ENCODE results near the gene NKRF. TPM values are rescaled to one million over a fixed set of nuclear protein-coding genes. Genes with fewer than 3 reads are reported as not detected.

NKRF gene
- total and polyA plus RNA-seq, 7 donors = 3.6 to 8.1 (median 6.0) TPM

GRCh38 chrX:119573840-119574393 is 32.3 kb downstream of the NKRF start:
- ATAC-seq (peak; percentile 23 to 52 (median 38)), DNase-seq (peak; percentile 23 to 53)
- H3K27ac ChIP-seq = peak overlapping the region; percentile 91
- H3K4me1 ChIP-seq = peaks cover 7% of the 10 kb centered on the region
- TF ChIP-seq CTCF (IDR thresholded peaks at IDR 0.05) = no peak
- peaks cover 0 to 6% of the 10 kb centered on the region in 2 donors for H3K36me3 ChIP-seq (ENCODE audit: insufficient read depth in 1 of 2, low read depth in 1 of 2)
- no peaks in the 10 kb centered on the region for H3K9me3 ChIP-seq
- H3K4me3 ChIP-seq = peak overlapping the region; percentile 81
- 0 to 30% (median 0%) methylated on average over 30 of the region's 30 CpGs for WGBS, 3 donors
- intact Hi-C loops (cut with DNase I) = loop anchor here in 1 of 2 donors (5.0 kb wide), 1 partner anchor 57 kb away; no protein-coding TSS in a partner anchor
- peaks cover 0 to 4% (median 0%) of the 10 kb centered on the region in 3 donors for H3K27me3 ChIP-seq (ENCODE audit: insufficient read depth in 3 of 3, low read length in 2 of 3)

GRCh38 chrX:119573222-119573621 is 33.0 kb downstream of the NKRF start:
- DNase-seq = no peak

GRCh38 chrX:119570351-119570835 is 35.8 kb downstream of the NKRF start:
- intact Hi-C loops (cut with DNase I) = loop anchor here in 1 of 2 donors (5.0 kb wide), 1 partner anchor 53 kb away; no protein-coding TSS in a partner anchor
- ATAC-seq = no peak

More at GRCh38 chrX:119573222-119573621, 33.0 kb downstream of the NKRF start:
- 36 to 65% (median 56%) methylated on average over 3 of the region's 3 CpGs for WGBS, 3 donors
- Histone ChIP-seq H3K36me3 (ENCODE audit: insufficient read depth in 1 of 2, low read depth in 1 of 2) (peaks cover 0 to 6% of the 10 kb centered on the region in 2 donors), H3K9me3 (no peaks in the 10 kb centered on the region), H3K4me1 (peaks cover 7% of the 10 kb centered on the region), H3K27ac (peak overlapping the region; percentile 91), H3K27me3 (ENCODE audit: insufficient read depth in 3 of 3, low read length in 2 of 3) (peaks cover 0 to 4% (median 0%) of the 10 kb centered on the region in 3 donors), H3K4me3 (peak overlapping the region; percentile 81)
- intact Hi-C loops (cut with DNase I) = loop anchor here in 1 of 2 donors (5.0 kb wide), 1 partner anchor 56 kb away; no protein-coding TSS in a partner anchor
- TF ChIP-seq CTCF (IDR thresholded peaks at IDR 0.05) = no peak
- ATAC-seq = no peak

GRCh38 chrX:119565107-119565663 is 41.0 kb downstream of the NKRF start, which contains the start of gene STEEP1:
Gene STEEP1, minus strand, starts transcription at chrX:119565409. Its CDS starts 54 bp downstream, at chrX:119565355.
- Histone ChIP-seq H3K27ac (peak within 1 kb of the TSS; percentile 79), H3K4me3 (peak within 1 kb of the TSS; percentile 73), H3K27me3 (ENCODE audit: insufficient read depth in 3 of 3, low read length in 2 of 3) (no peaks in the 10 kb centered on the region), H3K36me3 (ENCODE audit: insufficient read depth in 1 of 2, low read depth in 1 of 2) (no peaks in the 10 kb centered on the region), H3K4me1 (no peaks in the 10 kb centered on the region), H3K9me3 (no peaks in the 10 kb centered on the region)
- ATAC-seq (peak; percentile 93 to 99 (median 98)), DNase-seq (peak; percentile 88 to 94)
- TF ChIP-seq CTCF (IDR thresholded peaks at IDR 0.05) = no peak
- intact Hi-C loops (cut with DNase I) = no loop called here
- 1 to 25% (median 2%) methylated on average over 25 to 27 of the region's 27 CpGs for WGBS, 3 donors

More at GRCh38 chrX:119570351-119570835, 35.8 kb downstream of the NKRF start:
- Histone ChIP-seq H3K9me3 (no peaks in the 10 kb centered on the region), H3K27me3 (ENCODE audit: insufficient read depth in 3 of 3, low read length in 2 of 3) (peaks cover 0 to 4% (median 0%) of the 10 kb centered on the region in 3 donors), H3K4me3 (no peak overlapping the region), H3K4me1 (peaks cover 7% of the 10 kb centered on the region), H3K27ac (no peak overlapping the region), H3K36me3 (ENCODE audit: insufficient read depth in 1 of 2, low read depth in 1 of 2) (no peaks in the 10 kb centered on the region)
- no peak for DNase-seq
- no peak for TF ChIP-seq CTCF (IDR thresholded peaks at IDR 0.05)
- WGBS, 3 donors = 86 to 91% (median 89%) methylated on average over 6 of the region's 6 CpGs
